Stimulated activated CD8-positive, alpha-beta memory T cell treated with anti-CD3 and anti-CD28 coated beads, Interleukin-4, amount 100 ng/mL, for 48 hours (primary cell): ENCODE measurements around the gene PACSIN2.
"Not testable (repeated sequence)": the region's sequence is repeated elsewhere in the genome, so short reads cannot be mapped to it uniquely, and the experiment has no call there.

Experiments
- DNase-seq: peaks from one replicate; pipeline ENCODE4 v3.0.0-alpha.2; 2020

The PACSIN2 gene

GRCh38 chr22:43009444-43009843, 5.5 kb downstream of the PACSIN2 start:
- no peak for DNase-seq

- no peak for DNase-seq
These were observed 6.0 kb downstream of the PACSIN2 start for GRCh38 chr22:43008921-43009320.

GRCh38 chr22:43008509-43008908, 6.4 kb downstream of the PACSIN2 start:
- DNase-seq, result no peak

- no peak for DNase-seq
These were observed 7.3 kb downstream of the PACSIN2 start for GRCh38 chr22:43007519-43008102.

- no peak for DNase-seq
These were observed 8.2 kb downstream of the PACSIN2 start for GRCh38 chr22:43006753-43007152.

GRCh38 chr22:43006016-43006505, 8.9 kb downstream of the PACSIN2 start:
- DNase-seq, result no peak

GRCh38 chr22:43005106-43005505, 9.8 kb downstream of the PACSIN2 start:
- no peak for DNase-seq

GRCh38 chr22:43004362-43005035, 10.4 kb downstream of the PACSIN2 start:
- no peak for DNase-seq

GRCh38 chr22:43002202-43002586, 12.8 kb downstream of the PACSIN2 start:
- DNase-seq, result no peak

- no peak for DNase-seq
These were observed 13.4 kb downstream of the PACSIN2 start for GRCh38 chr22:43001271-43002201.

GRCh38 chr22:43000441-43001175, 14.3 kb downstream of the PACSIN2 start:
- peak; percentile 61 for DNase-seq

- DNase-seq, result no peak
These were observed 17.3 kb downstream of the PACSIN2 start for GRCh38 chr22:42997582-42998090.

GRCh38 chr22:42996646-42997365, 18.1 kb downstream of the PACSIN2 start:
- no peak for DNase-seq

GRCh38 chr22:42995654-42996053, 19.3 kb downstream of the PACSIN2 start:
- DNase-seq, result not testable (repeated sequence)

GRCh38 chr22:42994917-42995562, 19.9 kb downstream of the PACSIN2 start:
- DNase-seq, result no peak

GRCh38 chr22:42994276-42994916, 20.6 kb downstream of the PACSIN2 start:
- no peak for DNase-seq

GRCh38 chr22:42993651-42994275, 21.2 kb downstream of the PACSIN2 start:
- DNase-seq, result no peak

GRCh38 chr22:42992886-42993479, 22.0 kb downstream of the PACSIN2 start:
- no peak for DNase-seq

GRCh38 chr22:42992092-42992491, 22.9 kb downstream of the PACSIN2 start:
- DNase-seq, result no peak
